ENCODE data around the gene CDC42EP3.

DNA sequence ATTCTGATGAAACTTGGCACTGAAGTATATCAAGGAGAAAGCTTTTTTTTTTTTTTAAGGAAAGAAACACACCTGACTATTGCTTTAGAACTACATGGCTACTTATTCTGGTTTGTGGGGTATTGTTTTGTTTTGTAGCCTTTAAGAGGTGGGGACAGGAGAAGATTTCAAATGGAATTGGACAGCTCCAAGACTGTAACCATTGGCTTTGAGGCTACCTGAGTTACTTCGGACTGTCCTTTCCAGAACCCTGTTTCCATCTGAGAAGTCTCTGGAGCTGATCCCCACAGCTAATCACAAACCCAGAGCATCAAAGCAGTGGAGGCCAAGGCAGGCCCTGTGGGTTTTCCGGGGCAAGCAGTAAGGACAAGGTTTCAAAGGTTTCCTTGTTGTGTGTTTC is 4.7 kb downstream of the CDC42EP3 start:
- TF ChIP-seq, protein P1, sequence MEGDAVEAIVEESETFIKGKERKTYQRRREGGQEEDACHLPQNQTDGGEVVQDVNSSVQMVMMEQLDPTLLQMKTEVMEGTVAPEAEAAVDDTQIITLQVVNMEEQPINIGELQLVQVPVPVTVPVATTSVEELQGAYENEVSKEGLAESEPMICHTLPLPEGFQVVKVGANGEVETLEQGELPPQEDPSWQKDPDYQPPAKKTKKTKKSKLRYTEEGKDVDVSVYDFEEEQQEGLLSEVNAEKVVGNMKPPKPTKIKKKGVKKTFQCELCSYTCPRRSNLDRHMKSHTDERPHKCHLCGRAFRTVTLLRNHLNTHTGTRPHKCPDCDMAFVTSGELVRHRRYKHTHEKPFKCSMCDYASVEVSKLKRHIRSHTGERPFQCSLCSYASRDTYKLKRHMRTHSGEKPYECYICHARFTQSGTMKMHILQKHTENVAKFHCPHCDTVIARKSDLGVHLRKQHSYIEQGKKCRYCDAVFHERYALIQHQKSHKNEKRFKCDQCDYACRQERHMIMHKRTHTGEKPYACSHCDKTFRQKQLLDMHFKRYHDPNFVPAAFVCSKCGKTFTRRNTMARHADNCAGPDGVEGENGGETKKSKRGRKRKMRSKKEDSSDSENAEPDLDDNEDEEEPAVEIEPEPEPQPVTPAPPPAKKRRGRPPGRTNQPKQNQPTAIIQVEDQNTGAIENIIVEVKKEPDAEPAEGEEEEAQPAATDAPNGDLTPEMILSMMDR (IDR thresholded peaks at IDR 0.05): no peak
- no peak for TF ChIP-seq POLR2A (IDR thresholded peaks at IDR 0.05)

Measured in adrenal gland (tissue), 5 donors.